PC-9 (cell line): ENCODE measurements around the gene ERCC3. TPM values are rescaled to one million over a fixed set of nuclear protein-coding genes. Genes with fewer than 3 reads are reported as not detected.
A peak's percentile ranks its signal among the peaks of the same experiment; 100 is the strongest.

Experiments
- BruUV-seq: library from RNA; stranded (reverse); fragments of 400-500 nt; replicated peaks from 2 replicates; lab custom pipeline; 2021; lab: Mats Ljungman, UMichigan
- CTCF ChIA-PET: fragments of 300-600 bp; sonication (Branson Sonifier 250); formaldehyde crosslinking; loops from one replicate; lab custom pipeline; 2022; ENCODE audit warnings: antibody characterized with exemption; lab: Charles Lee
- POLR2A ChIA-PET: fragments of 300-600 bp; sonication (Branson Sonifier 250); formaldehyde crosslinking; loops from one replicate; lab custom pipeline; 2022; ENCODE audit warnings: antibody characterized with exemption; ENCODE audit not compliant: unreplicated experiment; lab: Charles Lee
- DNase-seq, 2 experiments: peaks; one replicate each; pipeline versions ENCODE4 v3.0.0 to v3.0.0-alpha.2; 2015 to 2022; ENCODE audit warnings: mixed read lengths in 1 of 2
- H2AFZ ChIP-seq: fragments of 200-600 bp; sonication (generic); 2 replicates; pipeline ENCODE4 v1.8.1; 2017; ENCODE audit warnings: antibody characterized with exemption
- H3F3A ChIP-seq: fragments of 200-600 bp; sonication (generic); 2 replicates; pipeline ENCODE4 v1.8.1; 2017; ENCODE audit warnings: antibody characterized with exemption, mild to moderate bottlenecking, low read depth; ENCODE audit not compliant: insufficient read depth
- H3K27ac ChIP-seq: fragments of 200-600 bp; sonication (generic); 2 replicates; pipeline ENCODE4 v1.6.1; 2016; ENCODE audit warnings: mixed run types
- H3K27me3 ChIP-seq: fragments of 200-600 bp; sonication (generic); 2 replicates; pipeline ENCODE4 v1.6.1; 2016; ENCODE audit warnings: low read depth, mixed run types; ENCODE audit not compliant: insufficient read depth
- H3K36me3 ChIP-seq: fragments of 200-600 bp; sonication (generic); 2 replicates; pipeline ENCODE4 v1.6.1; 2016; ENCODE audit warnings: low read depth, mixed run types
- H3K4me1 ChIP-seq: fragments of 200-600 bp; sonication (generic); replicated peaks from 2 replicates; pipeline ENCODE4 v1.6.1; 2016; ENCODE audit warnings: mixed run types; ENCODE audit not compliant: insufficient read depth
- H3K4me2 ChIP-seq: fragments of 200-600 bp; sonication (generic); 2 replicates; pipeline ENCODE4 v1.6.1; 2017; ENCODE audit warnings: mixed run types
- H3K4me3 ChIP-seq: fragments of 200-600 bp; sonication (generic); 2 replicates; pipeline ENCODE4 v1.6.1; 2016; ENCODE audit warnings: mixed run types
- H3K79me2 ChIP-seq: fragments of 200-600 bp; sonication (generic); 2 replicates; pipeline ENCODE4 v1.6.1; 2017; ENCODE audit warnings: low read depth, mixed run types
- H3K9me2 ChIP-seq: fragments of 200-600 bp; sonication (generic); 2 replicates; pipeline ENCODE4 v1.8.1; 2017; ENCODE audit warnings: mild to moderate bottlenecking; ENCODE audit not compliant: insufficient read depth
- H3K9me3 ChIP-seq: fragments of 200-600 bp; sonication (generic); 2 replicates; pipeline ENCODE4 v1.8.1; 2016; ENCODE audit warnings: low read depth; ENCODE audit not compliant: insufficient read depth
- H4K20me1 ChIP-seq: fragments of 200-600 bp; sonication (generic); 2 replicates; pipeline ENCODE4 v1.8.1; 2017; ENCODE audit not compliant: insufficient read depth
- EZH2 ChIP-seq: fragments of 200-600 bp; sonication (generic); IDR thresholded peaks from 2 replicates; pipeline ENCODE4 v1.8.0; 2017; ENCODE audit warnings: antibody characterized with exemption, low read depth
- intact Hi-C: fragments of 100-400 bp; cut with micrococcal nuclease; formaldehyde crosslinking; loops from one replicate; pipeline ENCODE4 v1.10.0; 2022; ENCODE audit not compliant: unreplicated experiment
- total RNA-seq: library from RNA; stranded (reverse); gene quantifications from 2 replicates; pipeline ENCODE4 v1.2.3, GENCODE V29; 2021
- TF ChIP-seq, protein P1 (sequence below): fragments of 200-600 bp; sonication (generic); conservative IDR thresholded peaks from 2 replicates; pipeline ENCODE4 v1.6.1; 2017; ENCODE audit warnings: mixed run types, antibody characterized with exemption, mild to moderate bottlenecking, moderate library complexity

Gene ERCC3
- total RNA-seq, 1 experiment from 2014 or later = 73.2 TPM

DNA sequence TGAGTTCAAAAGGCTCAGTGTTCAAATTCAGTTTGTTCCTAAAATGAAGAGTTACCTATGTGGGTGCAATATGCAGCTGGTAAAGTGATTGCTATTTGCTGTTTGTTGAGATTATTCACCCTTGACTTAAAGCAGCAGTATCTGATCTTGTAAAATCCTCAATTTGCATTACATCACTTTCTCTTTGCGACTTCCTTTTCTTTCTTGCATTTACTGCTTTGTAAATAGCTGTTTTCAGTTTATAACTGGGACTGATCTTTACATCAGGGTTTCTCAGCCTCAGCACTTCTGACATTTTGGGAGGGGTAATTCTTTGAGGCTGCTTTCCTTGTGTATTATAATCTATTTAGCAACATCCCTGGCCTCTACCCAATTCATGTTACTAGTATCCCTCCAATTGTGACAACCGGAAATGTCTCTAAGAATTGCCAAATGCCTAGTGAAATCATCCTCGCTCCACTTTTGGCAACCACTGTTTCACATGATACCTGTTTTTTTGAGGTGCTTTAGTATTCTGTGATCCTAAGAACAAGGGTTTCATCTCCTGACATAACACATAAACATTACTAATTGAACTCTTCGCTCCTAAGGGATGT lies 12.1 kb upstream of the ERCC3 start:
- TF ChIP-seq EZH2 = no peak
- TF ChIP-seq, protein P1, sequence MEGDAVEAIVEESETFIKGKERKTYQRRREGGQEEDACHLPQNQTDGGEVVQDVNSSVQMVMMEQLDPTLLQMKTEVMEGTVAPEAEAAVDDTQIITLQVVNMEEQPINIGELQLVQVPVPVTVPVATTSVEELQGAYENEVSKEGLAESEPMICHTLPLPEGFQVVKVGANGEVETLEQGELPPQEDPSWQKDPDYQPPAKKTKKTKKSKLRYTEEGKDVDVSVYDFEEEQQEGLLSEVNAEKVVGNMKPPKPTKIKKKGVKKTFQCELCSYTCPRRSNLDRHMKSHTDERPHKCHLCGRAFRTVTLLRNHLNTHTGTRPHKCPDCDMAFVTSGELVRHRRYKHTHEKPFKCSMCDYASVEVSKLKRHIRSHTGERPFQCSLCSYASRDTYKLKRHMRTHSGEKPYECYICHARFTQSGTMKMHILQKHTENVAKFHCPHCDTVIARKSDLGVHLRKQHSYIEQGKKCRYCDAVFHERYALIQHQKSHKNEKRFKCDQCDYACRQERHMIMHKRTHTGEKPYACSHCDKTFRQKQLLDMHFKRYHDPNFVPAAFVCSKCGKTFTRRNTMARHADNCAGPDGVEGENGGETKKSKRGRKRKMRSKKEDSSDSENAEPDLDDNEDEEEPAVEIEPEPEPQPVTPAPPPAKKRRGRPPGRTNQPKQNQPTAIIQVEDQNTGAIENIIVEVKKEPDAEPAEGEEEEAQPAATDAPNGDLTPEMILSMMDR = no peak
- H3K79me2 ChIP-seq = no peaks in the 10 kb centered on the region
- H2AFZ ChIP-seq = no peak overlapping the region
- TSS peak; percentile 9 for BruUV-seq
- no peaks in the 10 kb centered on the region for H3K27me3 ChIP-seq
- H3K9me2 ChIP-seq = no peaks in the 10 kb centered on the region
- no peaks in the 10 kb centered on the region for H3K4me1 ChIP-seq
- no peaks in the 10 kb centered on the region for H4K20me1 ChIP-seq
- H3K4me3 ChIP-seq = no peak overlapping the region
- peaks cover 8% of the 10 kb centered on the region for H3K36me3 ChIP-seq
- no peak overlapping the region for H3K4me2 ChIP-seq
- POLR2A ChIA-PET = interaction anchor here (0.7 kb wide), 1 partner anchor 88 kb away, joined by 21 read pairs; no protein-coding TSS in a partner anchor
- CTCF ChIA-PET = interaction anchor here (0.6 kb wide), 1 partner anchor 99 kb away, joined by 4 read pairs; no protein-coding TSS in a partner anchor
- no peaks in the 10 kb centered on the region for H3K9me3 ChIP-seq
- intact Hi-C loops = no loop called here
- 0 out of 2 replicates have a peak overlapping the region, but pooled peaks have one; percentile 0 for H3K27ac ChIP-seq
- no peak for DNase-seq
- no peaks in the 10 kb centered on the region for H3F3A ChIP-seq

GRCh38 chr2:127302168-127302567 lies 8.2 kb upstream of the ERCC3 start:
- Histone ChIP-seq H3K9me3 (no peaks in the 10 kb centered on the region), H2AFZ (no peak overlapping the region), H3K4me2 (no peak overlapping the region), H3K27me3 (no peaks in the 10 kb centered on the region), H3K36me3 (no peaks in the 10 kb centered on the region), H3K4me3 (no peak overlapping the region), H4K20me1 (no peaks in the 10 kb centered on the region), H3K27ac (no peak overlapping the region), H3K9me2 (no peaks in the 10 kb centered on the region), H3F3A (peaks cover 15% of the 10 kb centered on the region; the same call in 1 of the 2 replicates), H3K79me2 (no peaks in the 10 kb centered on the region), H3K4me1 (no peaks in the 10 kb centered on the region)
- TF ChIP-seq, protein P1 = no peak
- TF ChIP-seq EZH2 = no peak
- intact Hi-C loops = no loop called here
- ChIA-PET CTCF (interaction anchor here (1.0 to 1.5 kb wide), 2 partner anchors 105 to 177 kb away, joined by 3 to 6 read pairs; no protein-coding TSS in a partner anchor), POLR2A (no interaction called here)
- no peak for DNase-seq
- BruUV-seq = no TSS peak

GRCh38 chr2:127293386-127293747 lies 577 bp downstream of the ERCC3 start:
- CTCF ChIA-PET = interaction anchor here (0.5 to 1.2 kb wide), 5 partner anchors 24 to 357 kb away, joined by 3 to 10 read pairs (median 5); no protein-coding TSS in a partner anchor
- intact Hi-C loops = loop anchor here (5.0 kb wide), 2 partner anchors 76 to 226 kb away; no protein-coding TSS in a partner anchor

More at GRCh38 chr2:127293386-127293747, 577 bp downstream of the ERCC3 start:
- TSS peak; percentile 24 for BruUV-seq
- Histone ChIP-seq H3F3A (peaks cover 11% of the 10 kb centered on the region; the same call in 1 of the 2 replicates), H4K20me1 (0 out of 2 replicates have a peak, but pooled peaks cover 3% of the 10 kb centered on the region), H3K4me1 (peaks cover 16% of the 10 kb centered on the region), H3K27me3 (no peaks in the 10 kb centered on the region), H3K27ac (peak overlapping the region; percentile 68), H3K9me3 (no peaks in the 10 kb centered on the region), H2AFZ (peak overlapping the region; percentile 95), H3K36me3 (peaks cover 35% of the 10 kb centered on the region), H3K4me2 (peak overlapping the region; percentile 79), H3K79me2 (peaks cover 43% of the 10 kb centered on the region), H3K9me2 (no peaks in the 10 kb centered on the region), H3K4me3 (peak overlapping the region; percentile 72)
- POLR2A ChIA-PET = interaction anchor here (0.5 to 1.5 kb wide), 9 partner anchors 76 to 797 kb away, joined by 3 to 23 read pairs (median 4); no protein-coding TSS in a partner anchor
- TF ChIP-seq, protein P1 = no peak
- no peak for TF ChIP-seq EZH2
- DNase-seq = no peak
